ENCODE results near the gene MDP1.

The MDP1 gene

GRCh38 chr14:24181371-24182077 is 34.3 kb downstream of the MDP1 start:
- DNase-seq (ENCODE audit: low read depth) = no peak

DNA sequence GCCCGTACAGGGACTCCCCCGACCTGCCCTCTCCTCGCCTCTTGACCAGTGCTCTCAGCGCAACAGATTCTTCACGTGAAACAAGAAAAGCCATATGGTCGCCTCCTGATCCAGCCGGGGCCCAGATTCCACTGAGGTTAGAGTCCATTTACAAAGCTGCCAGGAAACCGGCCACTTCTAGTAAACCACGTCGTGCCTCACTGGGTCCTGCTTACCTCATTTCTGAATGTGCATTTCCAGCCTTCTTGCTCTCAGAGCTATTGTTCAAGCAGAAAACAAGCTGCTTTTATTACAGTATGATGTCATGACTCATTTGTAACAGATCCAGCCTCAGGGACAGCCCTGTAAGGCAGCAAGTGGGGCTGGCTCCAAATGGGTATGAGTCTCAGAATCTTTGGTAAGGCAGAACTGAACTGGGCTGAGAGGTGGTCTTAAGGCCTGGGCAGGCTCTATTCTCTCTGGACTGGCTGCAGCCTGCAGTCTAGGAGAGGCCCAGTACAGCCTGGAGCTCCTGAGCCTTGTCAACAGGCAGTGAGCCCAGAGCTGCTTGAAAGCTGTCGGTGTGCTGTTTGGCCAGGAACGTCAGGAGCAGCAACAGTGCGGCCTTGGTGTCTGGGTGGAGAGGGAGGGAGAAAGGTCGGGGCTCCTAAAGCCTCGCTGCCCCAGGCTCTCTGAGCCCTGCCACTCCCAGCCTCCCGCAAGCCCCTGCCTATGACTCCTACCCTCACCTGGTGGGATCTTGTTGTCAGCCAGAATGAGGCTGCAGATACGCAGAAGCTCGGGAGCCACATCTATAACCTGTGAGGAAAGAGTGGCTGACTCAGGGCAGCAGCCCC is 35.7 kb downstream of the MDP1 start:
- DNase-seq (ENCODE audit: low read depth) = no peak

GRCh38 chr14:24179294-24179960 is 36.4 kb downstream of the MDP1 start:
- no peak for DNase-seq (ENCODE audit: low read depth)

DNA sequence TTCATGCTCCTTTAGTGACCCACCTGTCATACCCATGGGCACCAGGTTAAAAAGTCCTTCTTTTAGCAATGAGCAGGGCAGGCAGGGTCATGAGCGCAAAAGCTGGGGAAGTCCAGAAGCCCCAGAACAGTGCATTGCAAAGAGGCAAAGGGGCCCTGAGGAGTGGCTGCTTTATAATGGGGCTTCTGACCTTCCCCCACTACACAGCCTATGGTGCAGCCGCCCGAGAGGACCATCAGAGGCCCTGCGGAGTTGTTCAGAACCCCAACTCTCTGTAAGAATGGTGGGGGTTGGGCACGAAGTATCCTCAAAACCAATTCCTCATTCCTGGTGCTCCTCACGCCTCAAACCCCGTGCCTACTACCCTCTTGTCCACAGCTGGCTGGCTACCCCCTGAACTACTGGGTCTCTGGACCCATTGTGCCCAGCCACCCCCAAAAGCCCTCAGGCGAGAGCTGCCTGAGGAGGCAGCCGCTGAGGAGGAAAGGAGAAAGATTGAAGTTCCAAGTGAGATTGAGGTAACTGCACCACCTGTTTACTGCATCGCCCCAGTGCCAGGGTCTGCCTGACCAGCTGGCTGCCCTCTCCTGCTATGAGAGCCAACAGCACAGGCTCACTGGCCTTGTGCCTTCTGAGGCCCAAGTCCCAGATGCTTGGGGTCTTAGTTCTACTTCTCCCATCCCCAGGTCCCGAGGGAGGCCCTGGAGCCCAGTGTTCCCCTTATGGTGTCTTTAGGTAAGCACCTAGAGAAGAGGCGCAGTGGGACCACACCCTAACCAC is 37.3 kb downstream of the MDP1 start:
- DNase-seq (ENCODE audit: low read depth) = no peak

DNA sequence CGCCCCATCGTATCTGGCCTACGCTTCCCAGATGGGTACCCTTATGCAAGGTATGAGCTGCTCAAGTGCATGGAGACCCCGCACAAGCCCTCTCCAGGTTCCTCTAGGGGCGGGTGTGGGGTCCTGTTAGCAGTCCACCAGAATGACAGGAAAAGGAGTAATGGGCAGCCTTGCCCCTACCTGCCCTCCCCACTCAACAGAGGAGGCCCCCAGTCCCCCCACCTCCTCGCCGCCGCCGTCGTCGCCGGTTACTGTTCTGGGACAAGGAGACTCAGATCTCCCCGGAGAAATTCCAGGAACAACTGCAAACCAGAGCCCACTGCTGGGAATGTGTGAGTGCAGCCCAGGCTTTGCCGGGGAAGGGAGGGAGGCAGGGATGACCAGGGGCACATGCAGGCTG is 38.0 kb downstream of the MDP1 start:
- no peak for DNase-seq (ENCODE audit: low read depth)

GRCh38 chr14:24177041-24177825 is 38.6 kb downstream of the MDP1 start:
- no peak for DNase-seq (ENCODE audit: low read depth)

DNA sequence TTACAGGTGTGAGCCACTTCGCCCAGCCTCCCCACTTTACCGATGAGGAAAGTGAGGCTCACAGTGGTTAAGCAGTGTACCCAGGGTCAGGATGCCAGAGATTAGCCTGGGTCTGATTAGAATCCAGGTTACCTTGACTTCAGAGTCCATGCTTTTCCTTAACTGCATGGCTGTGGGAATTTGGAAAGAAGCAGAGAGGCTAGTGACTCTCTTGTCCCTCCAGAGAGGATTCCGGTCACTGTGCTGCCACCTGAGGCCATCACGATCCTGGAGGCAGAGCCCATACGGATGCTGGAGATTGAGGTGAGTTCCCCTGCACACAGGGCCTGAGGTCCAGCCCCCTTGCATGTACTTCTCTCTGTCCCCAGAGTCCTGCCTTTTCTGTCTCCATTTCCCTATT is 39.3 kb downstream of the MDP1 start:
- no peak for DNase-seq (ENCODE audit: low read depth)

- DNase-seq (ENCODE audit: low read depth) = no peak
These were observed 43.0 kb downstream of the MDP1 start for GRCh38 chr14:24172871-24173281.

DNA sequence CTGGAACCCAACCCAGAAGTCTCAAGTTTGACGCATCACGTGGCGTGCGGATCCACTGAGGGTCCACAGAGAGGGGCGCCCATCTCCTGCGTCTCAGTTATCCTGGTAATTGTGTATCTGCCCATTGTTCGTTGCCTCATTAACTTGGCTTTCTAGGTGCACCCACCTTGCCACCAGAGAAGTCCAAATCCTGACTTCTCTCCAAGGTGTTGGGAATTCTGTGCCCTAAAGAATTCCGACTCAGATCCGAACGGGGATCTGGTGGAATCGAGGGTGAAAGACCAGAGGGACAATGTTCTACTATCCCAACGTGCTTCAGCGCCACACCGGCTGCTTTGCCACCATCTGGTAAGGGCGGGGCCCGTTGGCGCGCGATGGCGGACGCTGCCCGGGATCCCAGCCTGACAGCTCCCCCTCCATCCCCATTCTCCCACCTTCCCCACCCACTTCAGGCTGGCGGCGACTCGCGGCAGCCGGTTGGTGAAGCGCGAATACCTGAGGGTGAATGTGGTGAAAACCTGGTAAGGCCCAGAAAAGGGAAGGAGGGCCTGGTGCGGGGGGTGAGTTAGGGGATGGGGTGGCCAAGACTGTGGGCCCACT is 43.5 kb downstream of the MDP1 start:
- DNase-seq (ENCODE audit: low read depth) = no peak

GRCh38 chr14:24171422-24172260 is 44.2 kb downstream of the MDP1 start, which contains the start of gene REC8:
REC8 (plus strand) TSS chr14:24172080; CDS start chr14:24172553, 473 bp downstream.
- DNase-seq (ENCODE audit: low read depth) = peak; percentile 62

DNA sequence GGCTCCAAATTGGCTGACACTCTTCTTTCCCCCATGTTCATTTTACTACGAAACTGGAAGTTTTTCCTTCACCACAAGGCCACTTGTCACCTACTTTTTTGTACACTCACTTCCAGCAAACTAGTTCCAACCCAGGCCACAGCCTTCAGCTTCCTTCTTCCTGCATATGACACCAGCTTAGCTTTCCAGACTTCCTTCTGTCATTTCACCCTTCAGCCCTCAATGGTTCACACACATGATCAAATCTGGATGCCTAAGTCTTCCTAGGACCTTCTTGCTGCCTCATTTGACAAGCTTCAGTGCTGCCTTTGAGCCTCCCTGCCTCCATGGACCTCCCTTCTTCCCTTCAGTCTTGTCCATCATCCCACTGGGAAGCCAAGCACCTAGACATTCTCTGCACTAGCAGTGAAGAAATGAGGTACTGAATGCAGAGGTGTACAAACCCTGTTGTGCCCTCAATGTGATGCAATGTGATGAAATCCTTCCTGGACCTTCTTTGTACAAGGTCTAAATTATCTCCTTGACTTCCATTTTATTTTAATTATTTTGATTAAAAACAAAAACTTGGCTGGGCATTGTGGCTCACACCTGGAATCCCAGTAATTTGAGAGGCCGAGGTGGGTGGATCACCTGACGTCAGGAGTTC is 48.3 kb downstream of the MDP1 start:
- no peak for DNase-seq (ENCODE audit: low read depth)

GRCh38 chr14:24165785-24166184 is 50.1 kb downstream of the MDP1 start:
- DNase-seq (ENCODE audit: low read depth) = no peak

DNA sequence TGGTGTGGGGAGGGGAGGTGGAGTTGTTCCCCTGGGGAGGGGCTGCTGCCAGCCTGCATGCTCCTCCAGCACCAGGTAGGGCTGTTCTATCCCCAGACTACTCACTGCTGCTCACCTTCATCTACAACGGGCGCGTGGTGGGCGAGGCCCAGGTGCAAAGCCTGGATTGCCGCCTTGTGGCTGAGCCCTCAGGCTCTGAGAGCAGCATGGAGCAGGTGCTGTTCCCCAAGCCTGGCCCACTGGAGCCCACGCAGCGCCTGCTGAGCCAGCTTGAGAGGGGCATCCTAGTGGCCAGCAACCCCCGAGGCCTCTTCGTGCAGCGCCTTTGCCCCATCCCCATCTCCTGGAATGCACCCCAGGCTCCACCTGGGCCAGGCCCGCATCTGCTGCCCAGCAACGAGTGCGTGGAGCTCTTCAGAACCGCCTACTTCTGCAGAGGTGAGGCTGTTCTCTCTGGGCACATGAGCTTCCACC is 51.3 kb downstream of the MDP1 start:
- DNase-seq (ENCODE audit: low read depth) = no peak
